CD4-positive, alpha-beta T cell treated with Interleukin-15 for 4 hours (primary cell): ENCODE data around the gene SLC31A2.
"Not testable (repeated sequence)": the region's sequence is repeated elsewhere in the genome, so short reads cannot be mapped to it uniquely, and the experiment has no call there.

Experiments
- DNase-seq: peaks from one replicate; pipeline ENCODE4 v3.0.0-alpha.2; 2020; ENCODE audit warnings: low spot score

Gene SLC31A2, protein sequence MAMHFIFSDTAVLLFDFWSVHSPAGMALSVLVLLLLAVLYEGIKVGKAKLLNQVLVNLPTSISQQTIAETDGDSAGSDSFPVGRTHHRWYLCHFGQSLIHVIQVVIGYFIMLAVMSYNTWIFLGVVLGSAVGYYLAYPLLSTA

DNA sequence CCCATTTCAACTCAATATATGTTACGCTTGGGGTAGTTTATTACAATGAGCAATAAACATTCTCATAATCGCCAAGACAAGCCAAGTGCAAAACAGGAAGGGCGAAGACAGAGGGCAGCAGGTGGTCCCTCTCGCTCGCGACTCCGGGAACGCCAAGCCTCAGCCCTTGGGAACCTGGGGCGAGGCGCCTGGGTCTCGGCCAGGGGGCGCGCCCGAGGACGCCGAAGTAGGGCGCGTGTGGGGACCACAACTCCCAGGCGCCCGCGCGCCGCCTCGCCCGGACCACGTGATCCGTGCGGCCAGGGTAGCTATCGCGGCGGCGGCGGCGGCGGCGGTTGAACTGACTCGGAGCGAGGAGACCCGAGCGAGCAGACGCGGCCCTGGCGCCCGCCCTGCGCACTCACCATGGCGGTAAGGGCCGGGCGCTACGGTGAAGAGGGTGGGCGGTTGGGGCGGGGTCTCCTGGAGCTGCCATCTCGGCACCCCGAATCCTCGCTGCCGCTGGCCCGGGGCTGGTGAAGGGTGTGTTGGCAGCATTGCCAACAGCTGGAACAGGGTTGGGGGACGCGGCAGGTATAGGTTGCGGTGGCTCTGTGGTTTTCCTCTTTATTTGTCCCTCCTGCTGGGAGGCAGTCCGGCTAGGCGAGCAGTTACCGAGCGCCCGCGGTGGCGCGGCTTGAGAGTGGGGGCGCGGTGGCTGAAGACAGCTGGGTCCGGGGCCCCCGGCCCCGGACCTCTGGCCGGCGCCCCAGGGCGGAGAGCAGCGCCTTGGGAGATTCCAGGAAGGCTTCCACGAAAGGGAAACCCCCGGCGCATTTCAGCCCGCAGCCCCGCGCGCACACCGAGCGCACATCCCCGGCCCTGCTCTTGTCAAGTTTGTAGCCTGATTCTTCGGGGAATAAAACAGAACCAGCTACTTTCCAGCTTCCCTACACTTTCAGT, at the start of gene SLC31A2:
TSS of gene SLC31A2 (plus strand) at position 338 of the 942 bp plus-strand sequence. CDS start at position 406, 68 bp downstream.
- peak; percentile 81 for DNase-seq

GRCh38 chr9:113105345-113105744, 45.5 kb upstream of the SLC31A2 start:
- not testable (repeated sequence) for DNase-seq

DNA sequence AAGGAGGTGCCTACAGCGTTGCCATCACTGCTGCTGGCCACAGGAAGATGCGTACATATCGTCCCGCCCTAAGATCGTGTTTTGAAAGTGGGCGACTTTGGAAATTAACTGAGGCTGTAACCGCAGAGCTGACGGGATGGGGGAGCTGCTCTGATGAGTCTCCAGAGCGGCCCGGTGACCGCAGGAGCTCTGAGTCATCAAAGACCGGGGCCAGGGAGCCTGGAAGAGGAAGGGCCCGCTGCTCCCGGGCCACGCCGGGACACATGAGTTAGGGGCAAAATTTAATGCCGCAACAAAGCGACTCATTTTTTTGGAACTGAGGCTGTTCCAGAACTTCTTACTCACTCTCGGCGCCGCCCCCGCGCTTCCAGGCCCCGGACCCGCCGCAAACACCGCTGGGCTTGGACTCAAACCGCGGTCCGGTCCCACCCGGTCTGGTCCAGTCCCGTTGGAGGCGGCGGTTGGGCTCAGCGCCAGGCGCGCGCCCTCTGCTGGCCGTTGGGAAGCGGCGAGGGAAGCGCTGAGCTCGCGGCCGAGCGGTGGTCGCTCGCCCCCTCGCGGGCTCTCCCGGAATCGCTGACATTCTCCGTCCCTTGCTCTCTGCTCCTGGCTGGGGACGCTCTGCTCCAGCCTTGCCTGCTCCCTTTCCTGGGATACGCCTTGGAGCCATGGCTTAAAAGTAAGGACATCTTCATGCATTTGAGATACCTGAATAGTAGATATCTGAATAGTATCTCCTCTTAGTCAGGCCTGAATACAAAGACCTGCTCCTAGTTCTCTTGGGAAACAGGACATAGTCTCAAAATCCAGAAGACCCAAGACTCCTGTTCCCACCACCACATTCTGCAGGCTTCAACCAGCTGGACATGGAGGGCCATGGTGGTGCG, 39.5 kb upstream of the SLC31A2 start:
- not testable (repeated sequence) for DNase-seq

- not testable (repeated sequence) for DNase-seq
These were observed 37.9 kb upstream of the SLC31A2 start for GRCh38 chr9:113112706-113113510.

GRCh38 chr9:113118829-113119228, 32.0 kb upstream of the SLC31A2 start:
- DNase-seq, result not testable (repeated sequence)

GRCh38 chr9:113125386-113126035, 25.3 kb upstream of the SLC31A2 start:
- peak; percentile 2 for DNase-seq

- DNase-seq, result no peak
These were observed 21.3 kb upstream of the SLC31A2 start for GRCh38 chr9:113129466-113129865.

GRCh38 chr9:113129884-113130283, 20.9 kb upstream of the SLC31A2 start:
- DNase-seq, result no peak

DNA sequence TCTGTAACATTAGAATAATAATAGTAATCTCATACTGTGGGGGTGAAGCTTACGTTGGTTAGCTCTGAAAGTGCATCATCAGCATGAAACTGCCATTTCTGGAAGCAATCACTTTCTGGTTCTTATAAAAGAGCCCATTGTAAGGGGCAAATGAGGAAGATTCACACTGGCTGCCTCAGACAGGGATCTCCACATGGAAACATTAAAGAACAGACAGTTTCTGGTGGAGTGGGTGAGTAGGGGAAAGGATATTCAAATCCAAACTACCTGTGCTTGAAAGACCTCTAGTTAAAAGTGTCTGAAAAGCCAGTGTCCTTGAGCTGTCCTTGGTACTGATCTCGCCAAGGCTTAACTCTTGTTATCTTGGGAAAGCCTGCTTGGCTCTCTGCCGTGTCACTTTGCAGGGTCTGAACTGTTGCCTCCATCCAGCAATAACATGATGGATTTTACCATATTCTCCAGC, 19.1 kb upstream of the SLC31A2 start:
- DNase-seq, result no peak

DNA sequence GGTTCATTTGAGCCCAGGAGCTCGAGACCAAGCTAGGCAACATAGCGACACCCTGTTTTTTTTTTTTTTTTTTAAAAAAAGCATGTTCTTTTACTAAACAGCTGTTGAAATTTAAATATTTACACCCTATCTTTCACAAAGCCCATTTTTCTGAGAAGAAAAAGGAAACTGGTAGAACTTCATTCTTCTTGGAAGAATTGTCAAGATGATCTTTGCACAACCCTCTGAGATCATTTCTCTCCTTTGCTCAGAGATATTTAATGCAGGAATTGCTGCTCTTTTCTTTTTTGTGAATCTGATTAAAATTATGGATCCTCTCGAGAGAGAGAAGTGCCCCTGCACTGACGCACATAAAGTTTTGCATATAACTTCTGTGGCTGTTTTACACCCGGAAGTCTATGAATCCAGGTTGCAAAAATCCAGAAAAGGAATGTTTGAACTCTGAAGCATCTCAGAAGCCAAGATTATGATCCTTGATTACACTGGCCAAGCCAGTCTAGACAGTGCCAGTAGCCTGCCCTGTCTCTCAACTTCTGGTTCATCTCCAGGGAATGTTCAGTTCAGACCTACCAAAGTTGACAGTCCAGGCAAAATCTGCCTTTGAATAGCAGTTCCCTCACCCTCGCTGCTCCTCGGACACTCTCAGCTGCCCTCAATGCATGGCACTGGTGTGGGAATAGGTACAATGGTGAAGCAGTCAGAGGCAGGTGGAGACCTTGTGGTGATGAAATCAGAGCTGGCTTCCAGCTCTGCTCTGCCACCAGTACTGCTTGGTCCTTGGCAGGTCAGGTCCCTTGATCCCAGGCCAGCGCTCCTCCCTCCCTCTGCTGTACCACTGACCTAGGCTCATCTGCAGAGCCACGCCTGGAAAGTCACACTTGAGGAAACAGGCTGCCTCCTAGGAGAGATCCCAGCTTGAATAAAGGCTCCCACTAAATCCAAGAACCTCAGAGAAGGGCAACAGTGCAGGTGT, 13.3 kb upstream of the SLC31A2 start:
- DNase-seq, result no peak

- DNase-seq, result no peak
These were observed 12.0 kb upstream of the SLC31A2 start for GRCh38 chr9:113138760-113139159.

DNA sequence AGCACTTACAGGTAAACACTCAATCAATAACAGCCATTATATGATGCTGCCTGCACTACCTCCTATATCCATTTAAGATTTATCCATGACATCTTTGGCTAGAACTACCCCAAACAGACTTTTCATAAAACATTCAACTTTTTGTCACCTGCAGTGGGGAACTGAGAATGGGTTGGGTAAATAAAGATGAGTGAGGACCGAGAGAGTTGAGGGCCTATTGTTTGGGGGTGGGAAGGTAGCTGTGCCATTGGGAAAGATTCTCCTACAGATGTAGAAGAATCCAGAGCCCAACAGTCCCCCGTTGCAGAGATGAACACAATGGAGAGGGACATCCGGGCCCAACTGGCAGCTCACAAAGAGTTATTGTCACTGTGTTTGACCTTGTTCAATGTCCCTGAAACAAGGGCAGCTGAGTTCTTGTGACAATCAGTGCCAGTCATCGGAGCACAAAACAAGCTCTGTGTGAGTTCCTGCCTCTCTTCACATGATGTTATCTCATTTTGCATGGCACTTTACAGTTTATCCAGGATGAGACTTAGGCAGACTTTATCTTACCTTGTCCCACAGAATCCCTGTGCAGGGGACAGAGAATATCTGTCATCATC, 11.5 kb upstream of the SLC31A2 start:
- no peak for DNase-seq

- no peak for DNase-seq
These were observed 10.9 kb upstream of the SLC31A2 start for GRCh38 chr9:113139953-113140352.

GRCh38 chr9:113140896-113141295, 9.9 kb upstream of the SLC31A2 start:
- not testable (repeated sequence) for DNase-seq

- DNase-seq, result no peak
These were observed 7.2 kb upstream of the SLC31A2 start for GRCh38 chr9:113143432-113144227.

GRCh38 chr9:113148372-113148705, 2.5 kb upstream of the SLC31A2 start:
- DNase-seq, result no peak

DNA sequence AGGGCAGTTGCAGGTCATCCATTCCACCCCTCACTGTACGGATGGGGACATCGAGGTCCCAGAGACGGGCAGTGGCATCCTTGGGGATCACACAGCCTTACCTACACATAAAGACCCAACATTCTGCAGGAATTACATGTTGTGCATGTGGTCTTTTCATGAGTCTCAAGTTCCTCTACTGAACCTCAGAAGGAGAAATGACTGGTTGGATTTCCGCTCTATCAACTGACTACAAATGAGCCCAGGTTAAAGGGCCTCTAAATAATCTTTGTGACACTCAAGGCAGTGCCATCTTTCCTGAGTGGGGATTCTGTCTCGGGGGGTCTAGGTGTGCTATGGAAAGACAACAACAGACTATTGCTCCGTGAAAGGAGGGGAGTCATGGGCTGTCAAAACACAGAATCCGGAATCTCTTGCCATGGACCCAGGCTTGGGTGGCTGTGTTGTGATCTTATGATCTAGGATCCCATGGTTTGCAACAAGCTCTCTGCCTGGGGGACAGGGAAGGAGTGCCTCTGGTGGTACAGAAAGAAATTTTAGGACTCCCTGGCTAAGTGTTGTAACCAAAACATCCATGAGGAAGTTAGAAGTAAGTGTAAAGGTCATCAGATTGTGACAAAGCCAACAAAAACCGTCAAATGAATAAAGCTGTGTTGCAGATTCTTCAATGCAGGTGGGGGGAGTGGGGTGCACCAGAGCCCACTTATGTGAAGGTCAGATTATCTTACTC, 1.9 kb upstream of the SLC31A2 start:
- no peak for DNase-seq

DNA sequence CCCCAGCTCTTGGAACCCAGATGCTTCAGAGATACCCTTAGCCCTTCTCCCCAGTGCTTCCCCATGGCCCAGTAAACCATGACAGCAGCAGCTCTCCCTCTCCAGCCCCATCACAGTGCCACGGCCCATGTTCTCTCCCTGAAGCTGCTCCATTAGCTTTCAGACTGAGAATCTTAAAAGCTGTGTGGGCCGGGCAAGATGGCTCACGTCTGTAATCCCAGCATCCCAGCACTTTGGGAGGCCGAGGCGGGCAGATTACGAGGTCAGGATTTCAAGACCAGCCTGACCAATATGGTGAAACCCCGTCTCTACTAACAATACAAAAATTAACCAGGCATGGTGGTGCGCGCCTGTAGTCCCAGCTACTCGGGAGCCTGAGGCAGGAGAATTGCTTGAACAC, 1.2 kb upstream of the SLC31A2 start:
- not testable (repeated sequence) for DNase-seq
